ENCODE data around the gene KRTAP1-5.
A peak's percentile ranks its signal among the peaks of the same experiment; 100 is the strongest.
"Not testable (repeated sequence)": the region's sequence is repeated elsewhere in the genome, so short reads cannot be mapped to it uniquely, and the experiment has no call there.

Gene KRTAP1-5, protein sequence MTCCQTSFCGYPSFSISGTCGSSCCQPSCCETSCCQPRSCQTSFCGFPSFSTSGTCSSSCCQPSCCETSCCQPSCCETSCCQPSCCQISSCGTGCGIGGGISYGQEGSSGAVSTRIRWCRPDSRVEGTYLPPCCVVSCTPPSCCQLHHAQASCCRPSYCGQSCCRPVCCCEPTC

DNA sequence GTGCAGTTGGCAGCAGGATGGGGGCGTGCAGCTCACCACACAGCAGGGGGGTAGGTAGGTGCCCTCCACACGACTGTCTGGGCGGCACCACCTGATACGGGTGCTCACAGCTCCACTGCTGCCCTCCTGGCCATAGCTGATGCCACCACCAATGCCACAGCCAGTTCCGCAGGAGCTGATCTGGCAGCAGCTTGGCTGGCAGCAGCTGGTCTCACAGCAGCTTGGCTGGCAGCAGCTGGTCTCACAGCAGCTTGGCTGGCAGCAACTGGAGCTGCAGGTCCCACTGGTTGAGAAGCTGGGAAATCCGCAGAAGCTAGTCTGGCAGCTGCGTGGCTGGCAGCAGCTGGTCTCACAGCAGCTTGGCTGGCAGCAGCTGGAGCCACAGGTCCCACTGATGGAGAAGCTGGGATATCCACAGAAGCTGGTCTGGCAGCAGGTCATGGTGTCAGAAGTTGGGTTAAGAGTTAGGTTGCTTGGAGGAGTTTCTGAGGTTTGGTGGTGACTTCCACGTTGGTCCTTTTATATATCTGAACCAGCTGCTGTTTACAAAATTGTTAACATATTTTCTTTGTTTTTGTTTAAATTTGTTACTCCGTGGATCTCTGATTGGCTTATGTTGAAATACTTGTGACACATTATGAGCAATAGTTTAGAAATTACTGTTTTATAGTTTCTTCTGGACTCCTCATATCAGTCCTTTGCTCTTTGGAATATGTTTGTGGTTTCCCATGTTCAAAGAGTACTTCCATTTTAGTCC, at the start of gene KRTAP1-5:
TSS of gene KRTAP1-5 (minus strand) at position 494 of the 757 bp plus-strand sequence. CDS start at position 441, 53 bp downstream.
- peak; percentile 72 for DNase-seq

DNA sequence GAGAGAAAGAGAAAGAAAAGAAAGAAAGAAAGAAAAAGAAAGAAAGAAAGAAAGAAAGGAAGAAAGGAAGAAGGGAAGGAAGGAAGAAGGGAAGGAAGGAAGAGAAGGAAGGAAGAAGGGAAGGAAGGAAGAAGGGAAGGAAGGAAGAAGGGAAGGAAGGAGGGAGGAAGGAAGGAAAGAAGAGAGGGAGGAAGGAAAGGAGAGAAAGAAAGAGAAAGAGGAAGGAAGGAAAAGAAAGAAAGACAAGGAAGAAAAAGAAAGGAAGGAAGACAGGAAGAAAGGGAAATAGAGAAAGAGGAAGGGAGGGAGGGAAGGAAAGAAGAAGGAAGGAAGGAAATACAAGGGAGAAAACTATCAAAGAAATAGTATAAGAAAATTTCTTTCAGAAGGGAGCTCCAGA, 49.8 kb upstream of the KRTAP1-5 start:
- no peak for DNase-seq

DNA sequence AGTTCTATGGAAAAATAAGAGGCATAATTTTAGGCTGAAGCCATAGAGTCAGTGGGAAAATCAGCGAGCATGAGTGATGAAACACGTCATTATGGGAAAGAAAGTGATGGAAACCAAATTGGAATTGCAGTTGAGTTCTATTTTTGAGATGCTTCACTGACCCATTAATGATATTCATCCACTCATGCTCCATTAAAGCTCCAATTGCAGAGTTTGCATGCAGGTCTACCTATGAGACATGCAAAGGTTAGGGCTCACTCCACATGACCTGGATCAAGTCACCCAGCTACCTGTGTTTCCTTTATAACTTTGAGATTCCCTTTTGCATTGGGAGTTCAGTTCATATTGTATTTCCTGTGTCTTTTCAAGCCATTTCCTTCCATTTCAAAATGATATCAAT, 46.7 kb upstream of the KRTAP1-5 start:
- DNase-seq, result no peak

DNA sequence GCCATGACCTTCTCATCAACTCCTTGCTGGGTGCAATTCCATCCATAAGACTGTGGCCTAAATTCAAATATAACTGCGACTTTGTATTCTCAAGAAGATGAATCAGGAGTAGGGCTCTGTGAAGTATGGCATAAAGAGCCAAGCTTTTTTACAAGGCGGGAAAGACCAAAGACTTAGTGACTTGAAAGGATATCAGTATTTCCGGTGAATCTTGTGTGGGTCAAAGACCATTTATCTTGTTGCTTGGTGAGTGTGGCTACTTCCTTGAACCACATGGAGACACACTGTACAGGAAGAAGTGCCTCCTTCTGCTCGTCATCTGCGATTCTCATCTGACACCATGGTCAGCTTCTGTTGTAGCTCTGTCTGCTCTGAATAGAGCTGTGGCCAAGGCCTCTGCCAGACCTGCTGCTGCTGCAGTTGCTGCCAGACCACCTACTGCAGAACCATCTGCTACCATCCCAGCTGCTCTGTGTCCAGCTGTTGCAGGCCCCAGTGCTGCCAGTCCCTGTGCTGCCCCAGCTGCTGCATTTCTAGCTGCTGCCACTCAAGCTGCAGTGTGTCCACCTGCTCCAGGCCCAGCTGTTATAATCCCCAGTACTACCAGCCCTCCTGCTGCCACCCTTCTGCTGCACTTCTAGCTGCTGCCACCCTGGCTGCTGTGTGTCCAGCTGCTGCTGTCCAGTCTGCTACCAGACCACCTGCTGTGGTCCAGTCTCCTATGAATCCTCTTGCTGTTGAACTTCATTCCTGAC, 44.8 kb upstream of the KRTAP1-5 start:
- DNase-seq, result no peak

DNA sequence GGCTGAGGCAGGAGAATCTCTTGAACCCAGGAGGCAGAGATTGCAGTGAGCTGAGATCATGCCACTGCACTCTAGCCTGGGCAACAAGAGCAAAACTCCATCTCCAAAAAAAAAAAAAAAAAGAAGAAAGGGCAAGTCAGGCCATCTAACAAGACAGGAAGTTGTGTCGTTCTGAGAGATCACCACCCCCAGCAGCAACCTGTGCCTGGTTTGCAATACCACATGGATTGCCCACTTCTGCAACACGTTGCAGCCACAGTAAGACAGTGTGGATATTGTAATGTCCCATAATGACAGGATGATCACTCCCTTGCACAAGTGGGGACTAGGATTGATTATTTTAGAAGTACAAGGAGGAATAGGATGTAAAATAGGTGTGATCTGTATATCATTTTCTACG, 42.0 kb upstream of the KRTAP1-5 start:
- no peak for DNase-seq

DNA sequence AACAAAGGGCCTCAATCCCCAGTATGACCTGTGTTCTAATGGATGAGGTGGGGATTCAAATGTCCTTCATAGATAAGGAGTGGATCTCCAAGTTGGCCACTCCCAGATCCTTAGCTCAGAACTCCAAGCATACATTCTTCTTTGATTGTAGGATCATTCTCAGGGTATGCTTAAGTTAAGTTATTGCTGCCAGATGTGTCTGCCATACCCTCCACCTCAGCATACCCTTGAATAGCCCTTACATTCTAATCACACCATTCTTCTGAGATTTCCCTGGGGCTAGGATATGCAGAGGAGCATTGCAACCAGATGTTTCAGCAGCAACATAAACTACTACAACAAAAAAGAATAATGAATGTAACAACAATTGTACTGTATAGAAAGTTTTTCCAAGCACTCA, 40.3 kb upstream of the KRTAP1-5 start:
- peak; percentile 81 for DNase-seq

DNA sequence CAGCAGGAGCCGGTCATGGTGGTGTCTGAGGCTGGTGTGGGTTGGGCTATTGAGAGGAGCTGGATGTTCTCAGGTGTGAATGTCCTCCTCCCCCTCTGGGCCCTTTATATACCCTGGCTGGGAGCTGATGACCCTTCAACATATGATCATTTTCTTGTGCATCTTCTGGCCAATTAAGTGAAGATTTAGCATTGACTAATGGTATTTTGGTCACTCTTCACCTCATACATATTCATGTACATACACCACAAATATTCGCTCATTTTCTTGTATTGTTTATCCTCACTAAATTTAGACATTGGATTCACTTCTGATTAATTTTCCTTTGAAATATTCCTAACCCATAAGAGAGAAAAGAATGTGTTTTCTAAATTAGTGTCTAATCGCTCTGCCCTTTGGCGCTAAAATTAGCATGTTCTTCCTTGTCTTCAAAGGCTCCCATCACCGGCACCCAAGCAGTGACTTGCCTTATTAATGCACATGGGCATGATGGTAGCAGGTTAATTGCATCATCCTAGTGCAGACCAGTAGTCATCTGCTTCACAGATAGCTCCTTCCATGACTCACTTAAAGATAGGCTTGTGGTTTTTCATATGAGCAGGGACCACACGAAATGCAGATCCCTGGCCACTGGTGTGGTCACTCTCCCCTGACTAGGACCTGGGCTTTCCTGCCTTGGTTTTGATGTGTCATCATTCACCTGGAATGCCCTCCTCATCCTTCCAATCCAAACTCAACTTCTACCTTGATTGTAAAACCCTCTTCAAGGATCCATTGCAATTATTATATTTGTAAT, 39.0 kb upstream of the KRTAP1-5 start, which contains the start of gene KRTAP2-4:
TSS of gene KRTAP2-4 (minus strand) at position 51 of the 796 bp plus-strand sequence. CDS start at position 17, 34 bp downstream.
- peak; percentile 92 for DNase-seq

DNA sequence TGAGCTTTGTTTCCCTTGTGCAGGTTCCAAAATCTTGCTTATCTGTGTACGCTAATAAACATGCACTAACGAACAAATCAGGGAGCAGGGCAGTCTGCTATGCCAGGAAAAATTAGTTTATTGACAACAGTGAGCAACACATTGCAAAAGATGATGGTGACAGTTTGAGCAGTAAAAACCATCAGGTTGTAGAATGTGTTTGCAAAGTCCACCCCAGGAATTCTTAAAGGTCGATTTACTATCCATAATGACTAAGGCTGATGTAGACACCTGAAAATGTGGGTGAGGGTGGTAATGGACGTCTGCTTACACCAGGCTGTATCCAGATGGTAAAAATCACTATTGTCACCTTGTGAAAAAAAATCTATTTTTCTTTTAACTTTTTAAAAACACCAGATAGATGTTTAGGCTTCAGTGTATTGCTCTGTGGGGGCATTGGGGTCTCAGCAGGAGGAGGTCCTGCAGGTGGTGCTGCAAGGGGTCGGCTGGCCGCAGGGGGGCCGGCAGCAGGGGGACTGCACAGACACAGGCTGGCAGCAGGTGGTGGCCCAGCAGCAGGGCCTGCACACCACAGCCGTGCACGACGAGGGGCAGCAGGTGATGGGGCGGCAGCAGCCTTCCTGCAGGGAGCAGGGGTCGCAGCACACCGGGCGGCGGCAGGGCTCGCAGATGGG, 38.1 kb upstream of the KRTAP1-5 start:
- not testable (repeated sequence) for DNase-seq

DNA sequence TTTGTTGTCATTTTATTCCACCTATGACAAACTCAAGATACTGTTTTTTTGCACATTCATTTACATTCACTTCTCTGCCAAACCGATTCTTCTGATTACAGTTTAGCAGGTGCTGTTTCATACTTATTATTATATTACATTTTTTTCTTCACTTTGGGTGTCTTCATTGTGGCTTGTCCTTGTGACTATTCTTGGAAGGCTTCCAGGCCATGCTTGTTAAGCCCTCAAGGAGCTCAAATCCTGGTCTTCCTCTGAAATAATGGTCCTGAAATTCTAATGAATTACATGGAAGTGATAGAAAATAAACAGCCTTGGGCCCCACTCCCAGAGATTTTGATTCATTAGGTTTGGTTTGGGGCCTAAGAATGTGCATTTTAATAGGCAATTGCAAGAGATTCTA, 37.3 kb upstream of the KRTAP1-5 start:
- DNase-seq, result no peak

DNA sequence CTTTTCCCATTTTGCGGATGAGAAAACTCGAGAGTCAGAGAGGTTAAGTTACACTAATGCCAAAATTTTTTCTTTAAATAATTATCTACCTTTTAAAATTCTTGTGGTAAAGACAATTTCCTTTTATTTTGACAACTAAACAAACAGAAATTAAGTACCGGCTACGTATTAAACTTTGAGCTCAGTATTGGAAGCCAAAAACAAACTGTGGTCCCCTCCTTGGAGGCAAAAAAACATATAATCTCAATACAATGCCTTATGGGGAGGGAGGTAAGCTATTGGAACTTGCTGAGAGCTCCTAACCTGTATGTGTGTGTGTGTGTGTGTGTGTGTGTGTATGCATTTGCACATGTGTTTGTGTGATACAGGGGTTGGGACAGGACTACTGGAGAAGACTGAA, 36.4 kb upstream of the KRTAP1-5 start:
- DNase-seq, result no peak

DNA sequence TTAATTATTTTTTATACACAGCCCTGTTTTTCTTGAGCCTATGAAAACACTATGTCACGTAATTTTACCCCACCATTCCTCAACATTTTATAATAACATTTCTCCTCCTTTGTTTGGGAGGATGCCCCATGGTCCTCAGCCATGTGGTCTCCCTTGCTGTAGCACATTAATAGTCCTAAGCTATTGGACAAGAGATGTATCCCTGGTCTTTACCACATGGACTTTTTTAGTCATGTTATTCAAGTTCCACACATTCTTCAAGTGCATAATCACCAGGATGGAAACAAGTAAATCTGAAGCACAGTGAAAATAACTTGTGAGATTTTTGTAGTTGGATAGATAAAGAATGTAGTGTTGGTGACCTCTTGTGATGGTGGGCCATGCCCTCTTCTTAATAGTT, 35.0 kb upstream of the KRTAP1-5 start:
- peak; percentile 98 for DNase-seq

DNA sequence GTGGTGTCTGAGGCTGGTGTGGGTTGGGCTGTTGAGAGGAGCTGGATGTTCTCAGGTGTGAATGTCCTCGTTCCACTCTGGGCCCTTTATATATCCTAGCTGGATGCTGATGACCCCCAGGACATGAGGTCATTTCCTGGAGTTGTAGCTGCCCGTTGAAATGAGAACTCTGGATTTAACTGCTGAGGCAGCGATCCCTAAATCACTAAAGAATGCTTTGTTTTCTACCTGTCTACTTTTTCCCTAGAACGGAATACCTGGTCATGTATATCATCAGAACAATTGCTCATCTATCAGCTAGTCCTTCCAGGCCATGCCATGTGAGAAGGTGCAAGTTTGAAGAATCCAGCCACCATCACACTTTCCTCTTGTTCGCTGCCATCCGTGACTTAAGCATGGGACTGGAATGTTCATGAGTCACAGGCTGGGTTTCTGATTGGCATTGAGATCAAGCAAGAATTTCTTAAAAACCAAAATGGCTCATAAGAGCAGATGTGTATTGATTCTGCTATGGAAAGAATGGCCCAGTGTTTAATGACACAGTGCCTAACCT, 33.1 kb upstream of the KRTAP1-5 start, which contains the start of gene KRTAP2-3:
TSS of gene KRTAP2-3 (minus strand) at position 63 of the 553 bp plus-strand sequence. CDS start 64 bp downstream, outside the sequence.
- peak; percentile 97 for DNase-seq

DNA sequence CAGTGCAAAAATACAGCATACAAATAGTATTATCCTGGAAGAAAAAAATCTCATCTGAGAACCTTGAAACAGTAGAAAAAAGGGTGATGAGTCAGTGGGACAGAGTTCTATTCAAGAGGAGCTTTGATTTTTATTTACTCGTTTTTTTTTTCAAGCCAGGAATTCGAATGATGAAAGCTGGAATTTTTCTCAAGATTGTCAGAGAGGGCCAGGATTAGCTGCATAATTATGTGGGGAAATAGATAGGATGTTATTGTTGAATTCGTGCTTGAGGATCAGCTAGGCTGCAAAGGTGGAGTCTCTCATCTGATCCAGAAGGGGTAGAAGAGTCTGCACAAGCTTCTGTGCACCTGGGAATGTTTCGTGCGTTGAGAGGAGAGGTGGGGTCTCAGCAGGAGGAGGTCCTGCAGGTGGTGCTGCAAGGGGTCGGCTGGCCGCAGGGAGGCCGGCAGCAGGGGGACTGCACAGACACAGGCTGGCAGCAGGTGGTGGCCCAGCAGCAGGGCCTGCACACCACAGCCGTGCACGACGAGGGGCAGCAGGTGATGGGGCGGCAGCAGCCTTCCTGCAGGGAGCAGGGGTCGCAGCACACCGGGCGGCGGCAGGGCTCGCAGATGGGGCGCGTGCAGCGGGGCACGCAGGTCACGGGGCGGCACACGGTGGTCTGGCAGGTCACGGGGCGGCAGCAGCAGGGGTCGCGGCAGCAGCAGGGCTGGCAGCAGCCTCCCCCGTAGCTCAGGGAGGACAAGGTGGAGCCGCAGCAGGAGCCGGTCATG, 32.5 kb upstream of the KRTAP1-5 start:
- peak; percentile 93 for DNase-seq

DNA sequence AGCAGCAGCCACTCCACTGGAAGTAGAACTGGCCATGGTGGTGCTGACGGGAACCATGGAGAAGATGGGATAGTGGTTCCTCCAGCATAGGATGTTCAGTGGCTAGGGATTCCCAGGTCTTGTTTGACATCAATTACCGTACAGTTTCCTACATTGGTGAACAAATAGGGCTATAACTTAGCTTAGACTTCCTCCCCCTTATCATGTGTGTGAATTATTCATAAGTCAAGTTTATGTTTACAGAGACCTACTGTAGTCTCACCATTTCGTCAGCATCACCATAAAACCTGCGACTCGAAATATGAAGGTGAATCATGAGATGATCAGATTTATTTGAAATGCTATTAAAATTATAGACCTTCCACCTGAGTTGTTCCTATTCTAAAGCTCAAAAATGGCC, 31.7 kb upstream of the KRTAP1-5 start:
- no peak for DNase-seq

DNA sequence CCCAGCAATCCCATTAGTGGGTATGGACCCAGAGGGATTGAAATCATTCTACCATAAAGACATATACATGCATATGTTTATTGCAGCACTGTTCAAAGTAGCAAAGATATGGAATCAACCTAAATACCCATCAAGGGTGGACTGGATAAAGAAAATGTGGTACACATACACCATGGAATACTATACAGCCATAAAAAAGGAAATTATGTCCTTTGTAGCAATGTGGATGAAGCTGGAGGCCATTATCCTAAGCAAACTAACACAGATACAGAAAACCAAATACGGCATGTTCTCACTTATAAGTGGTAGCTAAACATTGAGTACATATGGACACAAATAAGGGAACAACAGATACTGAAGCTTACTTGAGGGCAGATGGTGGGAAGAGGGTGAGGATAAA, 30.5 kb upstream of the KRTAP1-5 start:
- DNase-seq, result no peak

DNA sequence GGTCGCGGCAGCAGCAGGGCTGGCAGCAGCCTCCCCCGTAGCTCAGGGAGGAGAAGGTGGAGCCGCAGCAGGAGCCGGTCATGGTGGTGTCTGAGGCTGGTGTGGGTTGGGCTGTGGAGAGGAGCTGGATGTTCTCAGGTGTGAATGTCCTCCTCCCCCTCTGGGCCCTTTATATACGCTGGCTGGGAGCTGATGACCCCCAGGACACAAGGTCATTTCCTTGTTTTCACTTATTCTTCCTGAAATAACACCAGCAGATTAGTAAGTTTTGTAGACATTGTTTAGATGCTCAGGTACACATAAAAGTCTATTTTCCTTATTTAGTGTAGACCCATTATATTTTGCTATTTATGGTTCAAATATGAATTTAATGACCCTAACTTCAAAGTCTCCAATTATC, 28.1 kb upstream of the KRTAP1-5 start, which contains the start of gene KRTAP2-2:
TSS of gene KRTAP2-2 (minus strand) at position 101 of the 400 bp plus-strand sequence. CDS start at position 82, 19 bp downstream.
- not testable (repeated sequence) for DNase-seq

DNA sequence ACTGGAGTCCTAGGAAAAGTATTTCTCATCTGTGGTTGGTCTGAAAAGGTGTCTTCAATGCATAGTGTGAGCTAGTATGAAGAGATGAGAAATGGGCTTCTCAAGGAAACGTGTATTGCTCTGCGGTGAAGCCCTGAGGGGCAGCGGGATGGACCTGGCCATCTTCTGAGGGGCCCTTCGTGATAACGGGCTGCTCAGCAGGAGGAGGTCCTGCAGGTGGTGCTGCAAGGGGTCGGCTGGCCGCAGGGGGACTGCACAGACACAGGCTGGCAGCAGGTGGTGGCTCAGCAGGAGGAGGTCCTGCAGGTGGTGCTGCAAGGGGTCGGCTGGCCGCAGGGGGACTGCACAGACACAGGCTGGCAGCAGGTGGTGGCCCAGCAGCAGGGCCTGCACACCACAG, 27.5 kb upstream of the KRTAP1-5 start:
- DNase-seq, result not testable (repeated sequence)

DNA sequence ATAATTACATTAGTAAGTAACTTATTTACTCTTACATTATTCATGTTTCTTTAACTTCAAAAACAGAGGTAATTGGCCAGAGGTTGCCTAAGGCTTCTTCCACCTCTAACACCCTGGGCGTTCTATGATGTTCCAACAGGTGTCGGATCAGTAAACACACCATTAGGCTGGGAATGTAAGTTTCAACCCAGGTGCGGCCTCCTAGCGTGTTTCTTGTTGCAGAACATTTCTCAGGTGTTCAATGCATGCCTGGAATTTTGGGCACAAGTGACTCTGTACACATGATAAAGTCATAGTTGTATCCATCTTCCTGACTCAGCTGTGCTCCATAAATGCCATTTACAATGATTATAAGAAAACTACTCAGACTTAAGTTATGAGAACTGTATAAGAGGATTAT, 27.0 kb upstream of the KRTAP1-5 start:
- no peak for DNase-seq

DNA sequence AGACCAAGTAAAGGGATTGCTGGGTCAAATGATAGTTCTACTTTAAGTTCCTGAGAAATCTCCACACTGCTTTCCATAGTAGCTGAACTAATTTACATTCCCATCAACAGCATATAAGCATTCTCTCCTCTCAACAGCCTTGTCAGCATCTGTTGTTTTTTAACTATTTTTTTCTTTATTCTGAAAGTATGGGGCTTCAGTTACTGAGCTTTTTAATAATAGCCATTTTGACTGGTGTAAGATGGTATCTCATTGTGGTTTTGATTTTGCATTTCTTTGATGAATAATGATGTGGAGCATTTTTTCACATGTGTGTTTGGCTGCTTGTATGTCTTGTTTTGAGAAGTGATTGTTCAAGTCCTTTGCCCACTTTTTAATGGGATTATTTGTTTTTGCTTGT, 25.6 kb upstream of the KRTAP1-5 start:
- peak; percentile 54 for DNase-seq

DNA sequence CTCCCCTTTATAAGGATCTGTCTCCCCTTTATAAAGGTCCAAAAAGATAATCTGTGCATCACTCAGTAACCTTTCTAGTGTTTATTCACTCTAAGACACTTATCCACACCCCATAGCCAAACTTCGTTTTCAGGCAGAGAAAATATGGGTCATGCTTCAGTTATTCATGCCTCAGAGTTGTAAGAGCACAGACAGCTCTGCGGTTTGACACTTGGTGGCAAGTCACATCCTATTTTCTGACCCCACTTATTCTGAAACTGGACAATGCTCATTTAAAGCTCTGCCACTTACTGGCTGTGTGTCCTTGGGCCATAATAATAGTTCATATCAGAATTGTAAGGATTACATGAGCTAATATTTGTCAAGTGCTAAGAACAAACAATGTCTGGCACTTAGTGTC, 22.1 kb upstream of the KRTAP1-5 start:
- peak; percentile 47 for DNase-seq

DNA sequence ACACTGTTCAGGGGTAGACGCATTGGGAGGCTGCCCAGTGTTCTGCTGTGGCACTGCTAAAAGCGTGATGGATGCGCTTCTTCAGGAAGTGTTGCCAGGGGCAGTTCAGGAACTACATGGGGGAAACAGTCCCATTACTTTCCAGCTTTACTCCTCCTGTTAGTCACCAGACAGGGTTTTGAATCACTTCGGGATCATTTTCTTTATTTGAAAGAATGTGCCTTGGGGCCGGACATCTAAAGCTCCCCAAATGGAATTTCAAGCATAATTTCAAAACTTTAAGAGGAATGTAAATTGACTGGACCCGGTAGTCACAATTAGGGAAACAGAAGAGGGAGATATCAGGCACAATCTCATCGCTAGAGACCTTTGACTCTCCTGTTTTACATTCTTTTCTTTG, 21.4 kb upstream of the KRTAP1-5 start:
- peak; percentile 72 for DNase-seq
